Measurements from ENCODE around the gene NFATC2.
"Not testable (repeated sequence)": the region's sequence is repeated elsewhere in the genome, so short reads cannot be mapped to it uniquely, and the experiment has no call there.

Gene NFATC2

DNA sequence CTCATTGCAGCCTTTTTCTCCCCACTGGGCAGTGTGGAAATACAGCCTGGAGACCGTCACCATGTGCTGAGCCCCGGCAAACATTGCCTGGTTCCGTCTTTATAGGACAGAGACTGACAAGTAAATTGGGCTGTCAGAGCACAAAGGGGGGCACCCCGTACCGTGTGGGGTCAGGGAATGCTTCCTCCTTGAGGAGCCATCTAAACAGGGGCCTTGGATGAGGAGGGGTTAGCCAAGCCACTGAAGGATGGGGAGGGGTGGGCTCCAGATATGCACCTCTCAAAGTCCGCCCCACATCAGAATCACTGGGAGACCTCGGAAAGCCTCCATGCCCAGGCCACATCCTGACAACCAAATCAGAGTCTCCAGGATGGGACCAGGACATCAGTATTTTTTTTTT is 73.9 kb downstream of the NFATC2 start:
- no peak for DNase-seq

DNA sequence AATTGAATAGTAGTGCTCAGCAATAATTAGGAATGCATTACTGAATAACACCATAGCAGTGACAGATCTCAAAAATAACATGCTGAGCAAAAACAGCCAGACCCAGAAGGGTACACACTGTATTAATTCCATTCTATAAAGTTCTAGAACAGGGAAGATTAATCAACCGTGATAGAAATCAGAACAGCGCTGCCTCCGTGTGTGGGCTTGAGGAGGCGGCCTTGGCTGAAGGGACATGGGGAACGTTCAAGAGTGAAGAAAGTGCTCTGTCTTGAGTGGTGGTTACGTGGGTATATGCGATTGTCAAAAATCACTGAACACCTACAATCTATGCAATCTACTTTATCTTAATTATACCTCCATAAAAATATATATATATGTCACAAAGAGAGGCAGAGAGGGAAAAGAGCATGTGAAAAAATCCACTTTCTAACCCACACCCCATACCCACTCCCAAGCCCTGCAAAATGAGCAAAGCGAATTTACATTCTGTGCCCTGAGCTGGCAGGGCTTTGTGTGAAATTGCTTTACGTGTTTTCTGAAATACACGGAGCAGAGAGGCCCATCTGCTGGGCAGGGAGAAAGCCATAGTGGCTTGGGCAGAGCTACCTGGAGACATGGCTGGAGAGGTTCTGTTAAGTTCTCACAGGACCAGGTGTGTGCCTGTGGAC is 74.4 kb downstream of the NFATC2 start:
- DNase-seq: no peak

DNA sequence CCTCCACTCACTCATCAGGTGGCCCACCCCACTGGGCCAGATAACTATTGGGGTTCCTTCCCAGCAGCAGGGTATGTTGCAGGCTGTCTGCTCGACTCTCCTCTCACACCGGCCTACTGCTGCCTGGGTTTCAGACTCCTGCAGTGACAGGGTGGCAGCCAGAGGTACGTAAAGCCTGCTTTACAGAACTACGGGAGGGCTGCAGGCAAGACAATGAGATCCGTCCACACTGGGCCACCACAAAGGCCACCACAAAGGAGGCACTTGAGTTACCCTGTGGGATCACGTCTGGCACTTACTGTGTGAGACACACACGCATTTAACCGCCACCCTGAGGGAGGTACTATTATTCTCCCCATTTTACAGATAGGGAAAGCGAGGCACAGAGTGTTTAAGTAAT is 78.5 kb downstream of the NFATC2 start:
- DNase-seq: no peak

DNA sequence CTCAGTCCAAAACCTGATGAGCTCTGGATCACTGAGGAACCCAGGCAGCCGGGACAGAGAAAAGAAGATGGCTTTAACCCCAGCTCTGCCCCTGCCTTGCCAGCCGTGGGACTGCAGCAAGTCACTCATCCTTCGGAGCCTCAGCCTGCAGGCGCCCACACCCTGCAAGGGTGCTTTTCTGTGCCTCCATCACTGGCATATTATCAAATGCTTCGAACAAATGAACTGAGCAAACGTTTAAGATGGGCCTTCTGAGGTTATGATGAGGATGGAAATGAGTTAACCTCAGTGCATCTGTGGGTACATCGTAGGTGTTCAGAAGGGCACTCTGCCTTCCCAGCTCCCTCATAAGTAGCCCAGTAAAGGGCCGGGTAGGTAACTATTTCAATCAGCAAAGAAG is 79.0 kb downstream of the NFATC2 start:
- DNase-seq: no peak

DNA sequence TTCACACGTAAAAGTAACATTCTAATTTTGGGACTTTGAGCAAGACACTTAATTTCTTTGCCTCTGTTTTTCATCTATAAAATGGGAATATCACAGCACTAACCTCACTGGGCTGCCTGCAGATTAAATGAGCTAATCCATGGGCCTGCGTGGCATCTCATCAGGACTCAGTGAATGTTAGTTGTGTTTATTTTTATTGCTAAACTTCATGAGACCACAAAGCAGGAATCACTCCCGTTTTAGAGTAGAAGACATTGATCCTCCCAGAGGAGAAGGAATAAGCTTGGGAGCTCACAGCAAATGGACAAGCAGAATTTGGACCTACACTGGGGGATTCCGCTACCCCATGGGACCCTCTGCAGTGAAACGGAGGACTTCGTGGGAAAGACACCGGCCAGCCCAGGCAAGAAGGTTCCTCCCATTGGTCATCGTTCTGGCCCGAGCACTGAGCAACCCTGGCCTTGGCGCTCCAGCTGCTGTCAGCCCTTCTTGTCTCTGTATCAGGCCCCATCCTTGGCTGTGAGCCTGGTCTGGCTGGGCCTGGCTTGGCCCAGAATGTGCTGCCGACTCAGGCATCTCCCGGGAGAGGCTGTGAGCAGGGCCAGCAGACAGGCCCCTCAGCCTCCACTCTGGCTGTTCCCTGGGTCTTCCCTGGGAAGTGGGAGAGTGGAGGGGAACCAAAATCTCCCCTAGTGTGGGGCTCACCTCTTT is 79.8 kb downstream of the NFATC2 start:
- DNase-seq: no peak

DNA sequence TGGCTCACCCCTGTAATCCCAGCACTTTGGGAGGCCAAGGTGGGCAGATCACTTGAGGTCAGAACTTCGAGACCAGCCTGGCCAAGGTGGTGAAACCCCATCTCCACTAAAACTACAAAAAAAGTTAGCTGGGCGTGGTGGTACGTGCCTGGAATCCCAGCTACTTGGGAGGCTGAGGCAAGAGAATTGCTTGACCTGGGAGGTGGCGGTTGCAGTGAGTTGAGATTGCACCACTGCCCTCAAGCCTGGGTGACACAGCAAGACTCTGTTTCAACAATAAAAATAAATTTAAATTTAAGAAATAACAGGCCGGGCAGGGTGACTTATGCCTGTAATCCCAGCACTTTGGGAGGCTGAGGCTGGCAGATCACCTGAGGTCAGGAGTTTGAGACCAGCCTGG is 80.7 kb downstream of the NFATC2 start:
- not testable (repeated sequence) for DNase-seq

DNA sequence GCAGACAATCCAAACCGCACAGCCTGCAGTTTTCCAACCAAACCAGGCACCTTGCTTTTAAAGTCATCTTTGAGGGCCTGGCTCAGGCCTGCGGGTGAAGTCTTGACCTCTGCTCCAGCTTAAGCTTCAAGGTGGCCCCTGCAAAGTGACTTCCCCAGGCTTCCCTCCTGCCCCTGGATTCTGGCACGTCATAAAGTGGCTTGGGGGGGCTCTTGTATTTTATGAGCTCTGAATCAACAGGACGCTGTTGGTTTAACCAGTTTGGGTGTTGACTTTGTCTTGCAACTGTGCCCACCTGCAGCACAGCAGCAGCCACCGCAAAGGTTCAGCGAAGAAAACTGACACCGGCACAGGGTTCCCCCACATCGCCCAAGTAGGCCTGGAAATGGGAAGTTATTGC is 81.2 kb downstream of the NFATC2 start:
- no peak for DNase-seq

DNA sequence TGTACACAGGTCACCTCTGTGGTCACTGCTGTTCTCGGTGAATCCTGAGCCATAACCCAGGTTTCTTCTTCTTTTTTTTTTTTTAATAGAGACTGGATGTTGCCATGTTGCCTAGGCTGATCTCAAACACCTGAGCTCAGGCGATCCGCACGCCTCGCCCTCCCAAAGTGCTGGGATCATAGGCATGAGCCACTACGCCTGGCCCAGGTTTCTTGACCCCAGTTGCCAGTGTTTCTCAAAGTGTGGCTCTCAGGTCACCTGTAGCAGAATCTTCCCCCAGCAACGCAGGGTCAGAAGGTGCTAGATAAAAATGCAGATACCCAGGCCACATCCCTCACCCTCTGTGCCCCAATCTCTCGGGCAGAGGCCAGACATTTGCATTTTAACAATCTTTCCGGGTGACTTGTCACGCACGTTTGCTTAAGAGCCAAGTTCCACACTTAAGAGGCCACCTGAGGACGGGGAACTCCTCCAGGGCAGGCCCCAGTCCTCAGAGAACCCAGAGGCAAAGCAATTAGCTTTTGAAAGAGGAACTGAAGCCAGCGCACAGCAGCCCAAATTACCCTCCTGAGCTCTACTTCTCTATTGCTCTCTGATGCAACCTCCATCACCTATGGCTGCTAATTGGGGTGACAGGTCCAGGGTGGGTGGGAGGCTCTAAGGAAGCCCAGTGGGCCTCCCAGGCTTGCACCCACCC is 81.8 kb downstream of the NFATC2 start:
- DNase-seq: no peak

DNA sequence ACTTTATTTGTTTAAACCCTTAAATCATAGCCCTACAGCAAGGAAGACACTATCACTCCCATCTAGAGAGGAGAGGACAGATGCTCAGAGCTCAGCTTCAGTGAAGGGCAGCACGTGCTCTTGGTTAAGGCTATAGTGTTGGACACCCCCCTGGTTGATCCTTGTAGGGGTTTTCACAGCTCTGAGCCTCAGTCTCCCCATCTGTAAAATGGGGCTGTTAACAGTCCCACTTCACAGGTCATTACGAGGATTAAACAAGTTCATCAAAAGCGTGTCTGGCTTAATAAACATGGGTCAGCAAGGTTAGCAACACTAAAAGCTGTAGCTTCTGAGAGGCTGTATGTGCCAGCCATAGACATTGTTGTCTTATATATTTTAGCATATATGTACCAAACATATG is 82.4 kb downstream of the NFATC2 start:
- no peak for DNase-seq

DNA sequence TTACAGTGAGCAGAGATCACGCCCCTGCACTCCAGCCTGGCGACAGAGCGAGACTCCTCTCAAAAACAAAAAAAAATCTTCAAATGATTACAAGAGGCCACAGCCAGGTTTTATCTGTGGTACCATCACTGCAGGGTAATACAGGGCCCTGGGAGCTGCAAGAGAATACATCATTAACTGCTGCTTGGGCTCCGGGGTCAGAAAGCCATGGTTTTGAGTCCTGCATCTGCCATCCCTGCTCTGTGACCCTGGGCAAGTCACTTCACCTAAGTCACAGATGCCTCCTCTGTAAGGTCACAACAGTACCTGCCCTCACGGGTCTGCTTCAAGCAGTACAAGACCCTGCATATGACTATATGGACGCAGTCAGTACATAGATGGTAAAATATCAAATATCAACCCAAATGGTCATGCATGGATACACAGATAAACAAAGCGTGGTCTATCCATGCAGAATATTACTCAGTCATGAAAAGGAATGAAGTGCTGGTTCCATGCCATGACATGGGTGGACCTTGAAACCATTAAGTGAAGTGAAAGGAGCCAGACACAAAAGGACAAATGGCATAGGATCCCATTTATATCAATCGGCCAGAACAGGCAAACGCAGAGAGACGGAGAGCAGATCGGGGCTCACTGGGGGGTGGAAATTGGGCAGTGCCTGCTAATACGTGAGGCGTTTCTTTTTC is 83.6 kb downstream of the NFATC2 start:
- no peak for DNase-seq

DNA sequence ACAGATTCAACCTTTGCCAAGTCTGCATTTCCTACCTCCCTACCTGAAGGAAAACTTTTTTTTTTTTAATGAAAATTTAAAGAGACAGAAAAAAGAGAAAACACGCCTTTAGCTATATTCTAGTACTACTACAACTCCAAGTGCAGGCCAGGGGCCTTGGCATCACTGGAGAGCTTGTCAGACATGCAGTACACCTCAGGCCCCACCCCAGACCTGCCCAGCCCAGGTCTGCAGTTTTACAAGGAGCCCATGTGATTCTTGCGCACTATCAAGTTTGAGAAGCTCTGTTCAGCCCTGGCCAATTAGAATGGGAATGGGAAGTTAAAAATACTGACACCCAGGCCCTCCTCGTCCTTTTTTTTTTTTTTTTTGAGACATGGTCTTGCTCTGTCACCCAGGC is 85.0 kb downstream of the NFATC2 start:
- no peak for DNase-seq

DNA sequence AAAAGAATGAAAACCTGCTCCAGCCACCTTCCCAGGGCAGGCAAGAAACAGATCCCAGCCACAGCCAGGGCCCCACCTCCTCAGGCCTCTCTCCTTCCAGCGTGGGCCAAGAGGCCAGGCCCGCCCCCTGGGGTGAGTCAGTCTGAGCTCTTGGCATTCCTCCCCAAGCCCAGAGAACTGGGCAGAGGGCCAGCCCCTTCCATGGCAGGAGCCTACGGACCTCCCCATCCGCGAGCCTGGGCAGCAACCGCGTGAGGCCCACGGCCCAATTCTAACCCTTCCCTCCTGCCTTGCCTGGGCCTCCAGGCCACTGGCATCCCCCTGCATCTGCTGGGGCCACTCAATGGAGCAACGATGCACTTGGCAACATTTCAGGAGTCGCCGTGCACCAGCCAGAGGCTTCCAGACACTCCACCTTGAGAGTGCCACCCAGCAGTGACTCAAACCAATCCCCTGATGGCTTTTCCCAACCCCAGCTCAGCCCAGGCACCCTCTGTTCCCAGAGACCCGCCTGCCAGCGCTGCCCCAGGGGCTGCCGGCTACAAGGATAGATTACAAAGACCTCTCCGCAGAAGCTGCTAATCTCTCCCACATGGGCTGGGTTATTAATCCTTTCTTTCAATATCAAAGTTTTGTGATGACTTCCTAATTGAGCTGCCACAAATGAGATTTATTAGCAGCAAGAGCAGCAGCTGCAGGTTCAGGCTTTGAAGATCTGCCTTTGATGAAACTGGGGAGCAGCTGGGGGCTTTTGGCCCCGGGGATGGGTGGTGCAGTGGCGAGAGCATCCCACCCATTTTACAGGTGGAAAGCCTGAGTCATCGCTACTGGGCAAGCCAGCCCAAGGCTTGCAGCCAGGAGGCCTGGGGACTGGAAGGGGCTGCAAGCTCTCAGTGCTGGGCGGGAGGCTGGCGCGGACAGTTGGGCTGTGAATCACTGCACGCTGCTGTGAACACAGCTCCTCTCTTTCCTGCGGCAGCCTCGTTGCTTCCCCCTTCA is 85.7 kb downstream of the NFATC2 start:
- DNase-seq: no peak

DNA sequence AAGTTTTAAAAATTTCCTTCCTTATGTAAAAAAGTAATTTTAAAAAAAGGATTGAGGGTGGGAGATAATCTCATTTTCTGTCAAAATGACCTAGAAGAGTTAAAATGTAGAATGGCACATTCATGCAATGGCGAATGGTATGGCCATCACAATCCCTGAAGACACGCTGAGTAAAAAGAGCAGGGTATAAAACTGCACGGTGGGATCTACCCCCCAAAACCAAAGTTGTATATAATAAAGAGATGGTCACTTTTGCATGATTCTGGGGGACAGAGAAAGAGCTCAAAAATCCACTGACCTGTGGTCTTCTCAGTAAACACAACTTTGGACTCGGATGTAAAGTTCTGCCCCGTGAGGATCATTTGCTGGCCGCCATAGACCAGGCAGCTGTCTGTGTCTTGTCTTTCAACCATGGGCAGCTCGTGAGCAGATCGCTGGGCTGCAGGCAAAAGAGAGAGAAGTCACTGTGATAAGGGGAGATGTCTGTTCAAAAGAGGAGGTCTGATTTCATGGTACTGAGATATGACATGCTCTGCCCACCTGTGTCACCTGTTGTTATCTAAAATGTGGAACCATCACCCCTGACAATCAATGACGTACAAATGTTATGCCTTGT is 88.2 kb downstream of the NFATC2 start:
- DNase-seq: no peak

DNA sequence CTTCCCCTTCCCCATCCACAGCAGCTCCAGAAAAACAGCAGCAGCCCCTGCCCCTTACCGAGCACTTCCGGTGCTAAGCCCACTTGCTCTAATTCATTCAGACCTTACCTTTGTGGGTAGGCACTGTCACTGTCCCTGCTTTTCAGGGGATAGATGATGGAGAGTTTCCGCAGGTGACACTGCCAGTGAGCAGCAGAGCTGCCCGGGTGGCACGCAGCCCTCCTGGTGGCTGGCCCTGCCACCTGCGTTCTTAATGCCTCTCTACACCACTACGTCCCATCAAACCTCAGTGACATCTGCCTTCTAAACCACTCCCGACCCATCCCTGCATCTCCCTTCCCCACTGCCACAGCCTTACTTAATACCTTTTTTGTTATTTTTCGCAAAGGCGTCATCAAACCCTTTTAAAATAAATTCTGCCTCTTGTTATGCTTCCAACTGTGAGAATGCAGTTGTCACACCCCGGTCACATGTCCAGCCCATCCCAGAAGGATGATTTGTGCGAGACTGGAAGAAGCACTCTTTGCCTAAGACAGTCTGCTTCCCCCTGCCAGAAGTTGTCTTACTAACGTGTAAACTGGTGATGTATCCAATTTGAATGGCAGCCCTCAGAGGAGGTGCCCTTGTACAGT is 89.7 kb downstream of the NFATC2 start:
- DNase-seq: no peak

DNA sequence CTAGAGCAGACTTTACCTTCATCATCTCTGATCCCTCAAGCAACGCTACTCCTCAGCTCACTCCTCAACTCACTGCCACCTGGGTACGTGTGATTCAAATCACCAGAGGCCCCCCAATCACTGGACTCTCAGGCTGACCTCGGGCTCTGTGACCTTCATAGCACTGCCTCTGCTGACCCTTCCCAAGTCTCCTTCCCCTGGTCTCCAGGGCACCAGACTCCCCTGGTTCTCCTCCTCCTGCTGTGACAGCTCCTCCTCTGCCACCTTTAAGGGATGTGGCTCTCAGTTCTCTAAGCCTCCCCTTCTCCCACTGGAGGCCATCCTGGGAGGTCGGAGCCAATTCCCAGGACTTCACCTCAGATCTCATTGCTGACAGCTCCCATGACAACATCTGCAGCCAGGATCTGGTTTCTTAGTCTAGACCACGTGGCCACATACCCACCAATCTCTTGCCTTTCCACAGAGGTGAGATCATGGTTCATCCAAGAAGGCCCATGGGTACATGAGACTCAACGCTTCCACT is 90.4 kb downstream of the NFATC2 start:
- no peak for DNase-seq

DNA sequence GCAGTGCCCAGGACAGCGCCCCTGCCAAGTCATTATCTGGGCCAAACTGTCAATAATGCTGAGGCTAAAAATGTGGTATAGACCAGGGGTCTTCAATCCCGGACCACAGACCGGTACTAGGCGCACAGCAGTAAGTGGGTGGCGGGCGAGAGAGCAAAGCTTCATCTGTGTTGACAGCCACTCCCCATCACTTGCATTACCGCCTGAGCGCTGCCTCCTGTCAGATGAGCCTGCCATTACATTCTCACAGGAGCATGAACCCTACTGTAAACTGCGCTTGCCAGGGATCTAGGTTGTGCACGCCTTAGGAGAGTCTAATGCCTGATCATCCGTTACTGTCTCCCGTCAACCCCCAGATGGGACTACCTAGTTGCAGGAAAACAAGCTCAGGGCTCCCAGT is 91.0 kb downstream of the NFATC2 start:
- no peak for DNase-seq

DNA sequence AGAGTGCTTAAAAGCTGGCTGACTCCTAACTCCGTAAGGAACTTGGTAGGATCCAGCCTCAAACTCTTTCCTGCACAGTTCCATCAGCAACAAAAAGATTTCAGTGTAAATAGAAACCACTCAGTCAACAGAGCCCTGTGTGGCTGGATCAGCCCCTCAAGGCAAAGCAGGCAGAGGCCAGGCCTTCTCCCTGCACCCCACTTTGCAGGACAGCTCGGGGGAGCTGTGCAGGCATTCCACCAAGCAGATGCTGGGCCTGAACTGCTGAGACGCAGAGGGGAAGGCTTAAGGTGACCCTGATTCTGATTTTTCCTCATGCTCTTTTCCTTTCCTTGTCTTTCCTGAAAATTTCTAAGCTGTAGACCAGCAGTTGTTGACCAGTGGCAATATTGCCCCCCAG is 91.5 kb downstream of the NFATC2 start:
- DNase-seq: no peak

DNA sequence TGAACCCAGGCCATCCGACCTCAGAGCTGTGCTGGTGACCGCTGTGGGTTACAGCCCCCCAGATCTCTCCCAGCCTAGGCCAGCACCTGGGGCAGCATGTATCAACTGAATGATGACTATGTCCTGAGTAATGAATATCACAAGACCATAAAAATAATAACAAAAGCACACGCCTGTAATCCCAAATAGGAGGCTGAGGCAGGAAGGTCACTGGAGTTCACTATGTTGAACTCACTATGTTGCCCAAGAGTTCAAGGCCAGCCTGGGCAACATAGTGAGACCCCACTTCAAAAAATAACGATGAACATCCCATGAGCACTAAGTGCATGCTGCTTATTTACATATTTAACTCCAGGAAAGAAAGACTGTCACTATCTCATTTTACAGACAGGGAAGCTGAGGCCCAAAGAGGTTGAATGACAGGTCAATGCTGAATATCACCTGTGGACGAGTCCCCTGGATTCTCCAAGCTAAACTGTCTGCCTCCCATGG is 92.3 kb downstream of the NFATC2 start:
- DNase-seq: no peak

DNA sequence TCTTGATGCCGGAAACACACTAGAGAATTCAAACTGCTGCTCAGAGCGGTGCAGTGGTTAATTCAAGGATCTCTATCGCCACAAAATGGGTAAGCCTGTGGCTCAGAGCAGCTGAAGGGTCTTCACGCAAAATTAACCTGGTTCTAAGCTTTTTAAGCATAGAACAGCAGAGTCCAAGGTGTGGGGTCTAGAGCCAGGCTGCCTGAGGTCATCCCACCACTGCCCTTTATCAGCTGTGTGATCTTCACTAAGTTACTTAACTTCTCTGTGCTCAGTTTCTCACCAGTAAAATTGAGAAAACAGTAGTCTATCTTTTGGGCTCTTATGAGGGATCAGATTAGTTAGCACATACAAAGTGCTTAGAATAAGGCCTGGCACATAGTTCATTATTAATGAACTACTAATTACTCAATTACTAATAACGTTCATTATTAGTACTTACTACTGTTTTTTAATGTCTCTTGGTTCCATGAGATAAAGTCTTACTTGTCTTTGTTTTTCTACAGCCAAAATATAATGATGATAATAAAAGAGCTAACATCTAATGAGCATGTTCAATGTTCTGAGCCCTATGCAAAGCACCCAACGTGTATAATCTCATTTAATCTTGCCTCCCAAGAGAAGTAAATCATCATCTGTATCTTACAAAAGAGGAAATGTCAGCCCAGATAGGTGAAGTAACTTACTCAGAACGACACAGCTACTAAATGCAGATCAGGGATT is 92.9 kb downstream of the NFATC2 start:
- no peak for DNase-seq

DNA sequence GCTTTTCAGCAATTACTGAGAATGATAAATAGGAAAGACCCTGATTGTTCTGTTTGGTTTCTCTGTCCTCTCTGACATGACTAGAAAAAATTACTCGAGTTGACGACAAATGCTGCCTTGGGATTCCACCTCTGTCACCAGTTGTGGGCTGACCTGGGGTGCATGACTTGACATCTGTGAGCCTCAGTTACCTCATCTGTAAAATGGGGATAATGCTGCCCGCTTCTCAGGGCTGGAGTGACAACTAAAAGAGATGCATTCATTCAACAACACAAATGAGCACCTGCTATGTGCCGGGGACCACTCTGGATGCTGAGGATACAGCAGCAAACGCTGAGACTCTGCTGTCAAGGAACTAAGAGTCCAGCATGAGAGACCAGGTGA is 94.8 kb downstream of the NFATC2 start:
- DNase-seq: no peak

Measured in cortex of kidney (tissue), 1 donor.